ENCODE data around the gene DDX56. TPM values are rescaled to one million over a fixed set of nuclear protein-coding genes. Genes with fewer than 3 reads are reported as not detected.

The DDX56 gene
- total and polyA plus RNA-seq, 2 of the 13 experiments (the other 11 are each of a cell fraction or from before 2014, with no cell fraction given) = 82.6 to 120 TPM

DNA sequence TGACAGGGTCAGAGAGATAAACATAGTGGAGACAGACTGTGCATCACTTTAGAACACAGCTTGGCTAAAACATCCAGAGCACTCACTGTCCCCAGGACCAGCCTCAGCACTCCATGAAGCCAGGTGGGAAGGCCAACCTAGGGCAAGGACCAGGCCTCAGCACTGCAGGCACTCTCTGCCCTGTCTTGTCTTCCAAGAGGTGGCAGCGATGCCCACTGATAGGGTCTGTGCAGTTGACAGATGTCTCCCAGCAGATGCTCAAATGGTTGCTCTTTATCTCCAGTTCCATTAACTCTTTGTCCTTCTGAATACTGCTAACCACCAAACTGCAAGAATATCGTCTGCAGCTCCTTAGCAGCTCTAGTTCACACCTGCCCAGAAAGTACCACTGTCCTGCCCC, 9.1 kb downstream of the DDX56 start (continued):
- TF ChIP-seq ZSCAN21 (CRISPR knock-in tag; IDR thresholded peaks at IDR 0.05; ENCODE audit: borderline replicate concordance) = no peak
- TF ChIP-seq, protein P1, sequence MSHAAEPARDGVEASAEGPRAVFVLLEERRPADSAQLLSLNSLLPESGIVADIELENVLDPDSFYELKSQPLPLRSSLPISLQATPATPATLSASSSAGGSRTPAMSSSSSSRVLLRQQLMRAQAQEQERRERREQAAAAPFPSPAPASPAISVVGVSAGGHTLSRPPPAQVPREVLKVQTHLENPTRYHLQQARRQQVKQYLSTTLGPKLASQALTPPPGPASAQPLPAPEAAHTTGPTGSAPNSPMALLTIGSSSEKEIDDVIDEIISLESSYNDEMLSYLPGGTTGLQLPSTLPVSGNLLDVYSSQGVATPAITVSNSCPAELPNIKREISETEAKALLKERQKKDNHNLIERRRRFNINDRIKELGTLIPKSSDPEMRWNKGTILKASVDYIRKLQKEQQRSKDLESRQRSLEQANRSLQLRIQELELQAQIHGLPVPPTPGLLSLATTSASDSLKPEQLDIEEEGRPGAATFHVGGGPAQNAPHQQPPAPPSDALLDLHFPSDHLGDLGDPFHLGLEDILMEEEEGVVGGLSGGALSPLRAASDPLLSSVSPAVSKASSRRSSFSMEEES (CRISPR knock-in tag; IDR thresholded peaks at IDR 0.05) = no peak
- TF ChIP-seq ZNF83 (CRISPR knock-in tag; IDR thresholded peaks at IDR 0.05; ENCODE audit: borderline replicate concordance) = no peak
- no peak for TF ChIP-seq ZFP1 (CRISPR knock-in tag; IDR thresholded peaks at IDR 0.05)
- TF ChIP-seq ZNF3 (CRISPR knock-in tag; IDR thresholded peaks at IDR 0.05) = no peak
- TF ChIP-seq ZKSCAN5 (CRISPR knock-in tag; IDR thresholded peaks at IDR 0.05) = no peak
- 0 out of 2 replicates have a peak, but pooled peaks have one; percentile 15 for TF ChIP-seq POLR2AphosphoS5 (IDR thresholded peaks at IDR 0.05; ENCODE audit: low read depth, low read length)
- TF ChIP-seq, protein P2, sequence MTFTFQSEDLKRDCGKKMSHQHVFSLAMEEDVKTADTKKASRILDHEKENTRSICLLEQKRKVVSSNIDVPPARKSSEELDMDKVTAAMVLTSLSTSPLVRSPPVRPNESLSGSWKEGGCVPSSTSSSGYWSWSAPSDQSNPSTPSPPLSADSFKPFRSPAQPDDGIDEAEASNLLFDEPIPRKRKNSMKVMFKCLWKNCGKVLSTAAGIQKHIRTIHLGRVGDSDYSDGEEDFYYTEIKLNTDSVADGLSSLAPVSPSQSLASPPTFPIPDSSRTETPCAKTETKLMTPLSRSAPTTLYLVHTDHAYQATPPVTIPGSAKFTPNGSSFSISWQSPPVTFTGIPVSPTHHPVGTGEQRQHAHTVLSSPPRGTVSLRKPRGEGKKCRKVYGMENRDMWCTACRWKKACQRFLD (CRISPR knock-in tag; IDR thresholded peaks at IDR 0.05; ENCODE audit: borderline replicate concordance) = no peak
- TF ChIP-seq ZBTB8A (CRISPR knock-in tag; IDR thresholded peaks at IDR 0.05; ENCODE audit: borderline replicate concordance, low read depth) = no peak
- TF ChIP-seq ZNF703 (CRISPR knock-in tag; IDR thresholded peaks at IDR 0.05; ENCODE audit: borderline replicate concordance) = no peak
- TF ChIP-seq, protein P3, sequence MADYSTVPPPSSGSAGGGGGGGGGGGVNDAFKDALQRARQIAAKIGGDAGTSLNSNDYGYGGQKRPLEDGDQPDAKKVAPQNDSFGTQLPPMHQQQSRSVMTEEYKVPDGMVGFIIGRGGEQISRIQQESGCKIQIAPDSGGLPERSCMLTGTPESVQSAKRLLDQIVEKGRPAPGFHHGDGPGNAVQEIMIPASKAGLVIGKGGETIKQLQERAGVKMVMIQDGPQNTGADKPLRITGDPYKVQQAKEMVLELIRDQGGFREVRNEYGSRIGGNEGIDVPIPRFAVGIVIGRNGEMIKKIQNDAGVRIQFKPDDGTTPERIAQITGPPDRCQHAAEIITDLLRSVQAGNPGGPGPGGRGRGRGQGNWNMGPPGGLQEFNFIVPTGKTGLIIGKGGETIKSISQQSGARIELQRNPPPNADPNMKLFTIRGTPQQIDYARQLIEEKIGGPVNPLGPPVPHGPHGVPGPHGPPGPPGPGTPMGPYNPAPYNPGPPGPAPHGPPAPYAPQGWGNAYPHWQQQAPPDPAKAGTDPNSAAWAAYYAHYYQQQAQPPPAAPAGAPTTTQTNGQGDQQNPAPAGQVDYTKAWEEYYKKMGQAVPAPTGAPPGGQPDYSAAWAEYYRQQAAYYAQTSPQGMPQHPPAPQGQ (CRISPR knock-in tag; IDR thresholded peaks at IDR 0.05; ENCODE audit: borderline replicate concordance) = no peak
- no peak for TF ChIP-seq GLI4 (CRISPR knock-in tag; IDR thresholded peaks at IDR 0.05; ENCODE audit: borderline replicate concordance)

All from HepG2 (cell line).